GM11168 (cell line): Measurements from ENCODE around the gene NCOA6.

ENCODE experiments used
- in situ Hi-C: fragments of 300-500 bp; cut with MboI; formaldehyde crosslinking; loops from one replicate; pipeline ENCODE4 v1.12.0; 2022; ENCODE audit warnings: low sequenced_read_pairs; ENCODE audit not compliant: unreplicated experiment

Gene NCOA6

DNA sequence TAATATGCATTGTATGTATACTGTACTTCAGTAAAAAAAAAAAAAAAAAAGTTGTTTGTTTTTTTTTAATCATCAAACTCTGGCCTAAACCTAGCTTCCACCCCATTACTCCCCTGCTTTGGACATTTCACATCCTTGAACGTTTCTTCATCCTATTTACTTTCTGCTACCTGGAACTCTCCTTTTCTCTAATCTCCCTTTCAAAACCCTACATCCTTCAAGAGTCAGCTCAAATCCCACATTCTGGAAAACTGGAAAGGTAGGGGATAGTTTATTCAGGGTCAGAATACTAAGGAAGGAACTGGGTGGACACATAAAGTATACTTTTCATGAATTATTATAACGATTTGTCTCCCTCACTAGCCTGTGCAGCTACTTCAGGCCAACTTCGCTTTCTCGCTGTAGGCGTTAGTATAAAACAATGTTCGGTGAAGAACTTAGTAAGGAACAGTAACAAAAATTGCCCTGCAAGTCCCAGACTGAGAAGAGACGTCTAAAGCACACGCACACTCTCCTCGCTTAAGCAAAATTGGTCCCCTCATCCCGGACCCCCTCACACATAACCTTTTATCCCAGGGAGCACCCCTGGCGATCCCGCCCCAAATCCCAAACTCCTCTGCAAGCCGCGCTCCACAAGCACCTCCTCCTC is 149.3 kb downstream of the NCOA6 start:
- in situ Hi-C loops = no loop called here

DNA sequence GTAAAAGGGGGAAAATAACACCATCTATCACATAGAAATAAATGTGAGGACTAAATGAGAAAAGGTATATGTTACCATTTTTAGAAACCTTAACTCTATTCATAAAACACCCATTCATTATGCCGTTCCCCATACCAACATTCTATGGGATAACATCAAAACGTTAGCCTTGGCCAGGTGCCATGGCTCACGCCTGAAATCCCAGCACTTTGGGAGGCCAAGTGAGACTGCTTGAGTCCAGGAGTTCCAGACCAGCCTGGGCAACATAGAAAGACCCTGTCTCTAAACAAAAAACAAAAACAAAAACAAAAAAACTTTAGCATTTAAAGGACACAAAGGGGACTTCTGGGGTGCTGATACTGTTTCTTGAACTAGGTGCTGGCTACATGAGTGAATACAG is 149.9 kb downstream of the NCOA6 start:
- in situ Hi-C loops = no loop called here

DNA sequence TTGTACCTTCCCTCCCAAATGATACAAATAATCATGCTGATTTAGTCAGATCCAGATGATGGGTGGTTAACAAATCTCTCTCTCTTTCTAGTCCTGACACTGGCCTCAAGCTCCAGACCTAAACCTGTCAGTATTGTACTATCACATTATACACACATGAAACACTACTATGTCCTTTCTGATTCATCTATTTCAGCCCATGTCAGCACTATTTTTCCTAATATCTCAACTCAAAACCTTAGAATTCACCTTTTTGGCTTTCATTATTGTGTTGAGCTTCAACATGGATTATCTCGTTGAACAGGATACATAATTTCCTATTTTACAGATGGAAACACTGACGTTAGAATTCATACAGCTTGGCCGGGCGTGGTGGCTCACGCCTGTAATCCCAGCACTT is 152.0 kb downstream of the NCOA6 start:
- in situ Hi-C loops = no loop called here

DNA sequence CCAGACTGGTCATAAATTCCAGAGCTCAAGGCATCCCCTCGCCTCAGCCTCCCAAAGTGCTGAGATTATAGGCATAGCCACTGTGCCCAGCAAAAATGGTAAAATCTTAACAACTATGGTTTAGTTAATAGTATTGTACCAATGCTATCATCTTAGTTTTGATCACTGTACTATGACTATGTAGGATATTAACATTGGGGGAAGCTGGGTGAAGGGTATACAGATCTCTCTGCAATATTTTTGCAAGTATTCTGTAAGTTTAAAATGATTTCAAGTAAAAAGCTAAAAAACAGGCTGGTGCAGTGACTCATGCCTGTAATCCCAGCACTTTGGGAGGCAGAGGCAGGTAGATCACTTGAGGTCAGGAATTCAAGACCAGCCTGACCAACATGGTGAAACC is 156.4 kb downstream of the NCOA6 start:
- in situ Hi-C loops = no loop called here
